ENCODE results near the gene XXYLT1. TPM values are rescaled to one million over a fixed set of nuclear protein-coding genes. Genes with fewer than 3 reads are reported as not detected.

Gene XXYLT1
- total and polyA plus RNA-seq, 2 of the 8 experiments (the other 6 are each of a cell fraction or from before 2014, with no cell fraction given), result 18.9 to 23.8 TPM

GRCh38 chr3:195251336-195252065, 19.5 kb downstream of the XXYLT1 start:
- no peak overlapping the region for H3K14ac ChIP-seq (ENCODE audit: insufficient read length)
- H3K9ac ChIP-seq (replicated peaks in 1 of 4; ENCODE audit: extremely low read depth in 1 of 4, low read depth in 3 of 4, low read length in 3 of 4), result no peak overlapping the region
- peak overlapping the region; percentile 11; the same call in 1 of the 2 replicates for H4K8ac ChIP-seq (ENCODE audit: extremely low read depth, insufficient read depth, low read length)
- H3K79me1 ChIP-seq (ENCODE audit: low read depth, low read length), result peaks cover 28% of the 10 kb centered on the region
- no peak overlapping the region for H3K18ac ChIP-seq (ENCODE audit: extremely low read depth, low read length)
- no peak overlapping the region for H2BK5ac ChIP-seq (ENCODE audit: low read depth, low read length)
- no peak overlapping the region; a peak in 1 of 4 replicates for H3K4me2 ChIP-seq (ENCODE audit: insufficient read depth in 1 of 2, low read depth in 2 of 2, low read length in 2 of 2)
- H3K27ac ChIP-seq (ENCODE audit: low read depth, low read length), result no peak overlapping the region
- H3K79me2 ChIP-seq (ENCODE audit: control insufficient read depth in 1 of 2, insufficient read depth in 2 of 2, low read length in 2 of 2), result peaks cover 0 to 95% of the 10 kb centered on the region in 2 experiments; a peak in 3 of 4 replicates
- peaks cover 0 to 33% (median 21%) of the 10 kb centered on the region in 4 experiments; a peak in 6 of 7 replicates for H3K4me1 ChIP-seq (replicated peaks in 1 of 4; ENCODE audit: control insufficient read depth in 3 of 4, insufficient read depth in 4 of 4, low read length in 3 of 4)
- H2BK12ac ChIP-seq (ENCODE audit: low read depth, low read length), result no peak overlapping the region; the same call in 1 of the 2 replicates
- H4K5ac ChIP-seq (ENCODE audit: insufficient read length, low read depth, low read length), result no peak overlapping the region
- peaks cover 3% of the 10 kb centered on the region; the same call in 1 of the 2 replicates for H3K23me2 ChIP-seq (ENCODE audit: low read depth, low read length)
- ChIA-PET CTCF (ENCODE audit: partially characterized antibody) (interaction anchor here (0.9 to 1.3 kb wide), 3 partner anchors 9 to 67 kb away, joined by 3 read pairs; no protein-coding TSS in a partner anchor), POLR2A (ENCODE audit: partially characterized antibody) (no interaction called here)
- H3K4me3 ChIP-seq (ENCODE audit: extremely low read depth in 1 of 4, insufficient read depth in 2 of 4, low read depth in 3 of 4, low read length in 4 of 4), result no peak overlapping the region
- H2AK5ac ChIP-seq (ENCODE audit: low read depth, low read length), result no peak overlapping the region
- H2AFZ ChIP-seq (ENCODE audit: low read length), result no peak overlapping the region
- H3K4ac ChIP-seq (replicated peaks; ENCODE audit: insufficient read length, low read depth, low read length), result no peak overlapping the region
- FAIRE-seq (no peak), DNase-seq (ENCODE audit: low read depth in 1 of 2, low spot score in 2 of 2) (no peak)
- no peak overlapping the region for H2BK20ac ChIP-seq (ENCODE audit: low read length)
- no peaks in the 10 kb centered on the region for H3K36me3 ChIP-seq (ENCODE audit: control insufficient read depth in 2 of 4, insufficient read depth in 4 of 4, low read length in 3 of 4)
- no peaks in the 10 kb centered on the region; a peak in 1 of 4 replicates for H3K9me3 ChIP-seq (ENCODE audit: insufficient read depth in 2 of 2, low read depth in 1 of 2, low read length in 1 of 2)
- no peak overlapping the region for H3K56ac ChIP-seq (replicated peaks; ENCODE audit: insufficient read length, low read depth, low read length)
- H3K23ac ChIP-seq (ENCODE audit: insufficient read length), result no peak overlapping the region
- no peak overlapping the region for H2BK120ac ChIP-seq (replicated peaks; ENCODE audit: low read depth, low read length)
- 84% methylated on average over 14 of the region's 14 CpGs; no CpG with 5 or more reads in 1 of the 2 experiments for WGBS, 2 experiments (ENCODE audit: extremely low coverage in 1 of 2, insufficient coverage in 1 of 2, insufficient read length in 1 of 2, insufficient replicate concordance in 2 of 2, low coverage in 1 of 2, low lambda C conversion rate in 2 of 2, missing lambda C conversion rate in 1 of 2)
- H2BK15ac ChIP-seq (ENCODE audit: low read length), result no peak overlapping the region
- H3K27me3 ChIP-seq (replicated peaks in 1 of 4; ENCODE audit: control insufficient read depth in 3 of 4, extremely low read depth in 1 of 4, insufficient read depth in 3 of 4, low read length in 3 of 4), result no peaks in the 10 kb centered on the region
- H4K20me1 ChIP-seq (replicated peaks in 1 of 2; ENCODE audit: control insufficient read depth in 1 of 2, insufficient read depth in 2 of 2, low read length in 2 of 2), result peaks cover 7 to 18% of the 10 kb centered on the region in 2 experiments
- no peak overlapping the region for H4K91ac ChIP-seq (replicated peaks; ENCODE audit: insufficient read length, low read length)
- TF ChIP-seq SAP30 (IDR thresholded peaks at IDR 0.05; ENCODE audit: insufficient read depth, insufficient replicate concordance, low read length), result no peak
- no peak for TF ChIP-seq TAF7 (optimal IDR thresholded peaks at IDR 0.05; ENCODE audit: borderline replicate concordance, low read depth, low read length)
- no peak for TF ChIP-seq JUN (IDR thresholded peaks at IDR 0.05; ENCODE audit: low read depth, low read length)
- TF ChIP-seq POLR2A (IDR thresholded peaks at IDR 0.05; ENCODE audit: control extremely low read depth in 1 of 2, low read depth in 2 of 2, low read length in 2 of 2), result no peak
- TF ChIP-seq BCL11A (IDR thresholded peaks at IDR 0.05; ENCODE audit: low read depth in 2 of 2, low read length in 2 of 2), result no peak
- TF ChIP-seq RXRA (IDR thresholded peaks at IDR 0.05; ENCODE audit: insufficient read depth, low read depth, low read length), result no peak
- TF ChIP-seq YY1 (IDR thresholded peaks at IDR 0.05; ENCODE audit: low read depth, low read length), result no peak
- no peak for TF ChIP-seq RNF2 (IDR thresholded peaks at IDR 0.05; ENCODE audit: borderline replicate concordance, low read depth, low read length, missing control alignments, poor library complexity, severe bottlenecking)
- TF ChIP-seq MAX (IDR thresholded peaks at IDR 0.05), result no peak
- TF ChIP-seq POLR2AphosphoS5 (IDR thresholded peaks at IDR 0.05; ENCODE audit: low read depth, low read length), result no peak
- TF ChIP-seq PHF8 (conservative IDR thresholded peaks at IDR 0.05; ENCODE audit: low read depth, low read length), result no peak
- TF ChIP-seq CREB1 (IDR thresholded peaks at IDR 0.05), result no peak
- TF ChIP-seq CHD1 (IDR thresholded peaks at IDR 0.05; ENCODE audit: low read depth, low read length), result no peak
